Heart left ventricle (tissue), 16 donors: Measurements from ENCODE around the gene SCFD2. TPM values are rescaled to one million over a fixed set of nuclear protein-coding genes. Genes with fewer than 3 reads are reported as not detected.

Experiments
- ATAC-seq, 4 donors: fragments of 200-7000 bp; cut with Tn5 transposase; one replicate each; pipeline ENCODE4 v1.9.1; 2020 to 2022; ENCODE audit warnings: moderate library complexity in 4 of 4, mild to moderate bottlenecking in 3 of 4, moderate number of reproducible peaks in 1 of 4
- DNase-seq, 5 donors: peaks; one replicate each; pipeline ENCODE4 v3.0.0-alpha.2; 2020
- H3K27ac ChIP-seq, 12 donors: fragments of 200-600 bp; sonication (generic) in 4 of 12; one replicate each; pipeline versions ENCODE4 v1.5.0 to v1.8.0; 2016 to 2022; ENCODE audit warnings: mild to moderate bottlenecking in 2 of 12
- H3K27me3 ChIP-seq, 9 donors: fragments of 200-600 bp; sonication (generic) in 2 of 9; one replicate each; pipeline versions ENCODE4 v1.5.1 to v1.8.0; 2016 to 2022; ENCODE audit warnings: mild to moderate bottlenecking in 3 of 9
- H3K36me3 ChIP-seq, 9 donors: fragments of 200-600 bp; sonication (generic) in 2 of 9; one replicate each; pipeline versions ENCODE4 v1.5.0 to v1.8.0; 2018 to 2022; ENCODE audit warnings: mild to moderate bottlenecking in 2 of 9
- H3K4me1 ChIP-seq, 12 donors: fragments of 200-600 bp; sonication (generic) in 4 of 12; one replicate each; pipeline versions ENCODE4 v1.5.0 to v1.8.0; 2016 to 2022; ENCODE audit warnings: mild to moderate bottlenecking in 3 of 12
- H3K4me3 ChIP-seq, 12 donors: fragments of 200-600 bp; sonication (generic) in 4 of 12; one replicate each; pipeline versions ENCODE4 v1.5.0 to v1.8.0; 2017 to 2022; ENCODE audit warnings: mild to moderate bottlenecking in 9 of 12, moderate library complexity in 4 of 12
- H3K9me3 ChIP-seq, 12 donors: fragments of 200-600 bp; sonication (generic) in 4 of 12; one replicate each; pipeline versions ENCODE4 v1.5.0 to v1.8.0; 2016 to 2022; ENCODE audit warnings: mild to moderate bottlenecking in 1 of 12
- CTCF ChIP-seq, 12 donors: fragments of 200-600 bp; sonication (generic) in 4 of 12; IDR thresholded peaks; one replicate each; pipeline versions ENCODE4 v1.5.0 to v1.8.0; 2018 to 2022; ENCODE audit warnings: antibody characterized with exemption in 12 of 12, mild to moderate bottlenecking in 5 of 12
- POLR2A ChIP-seq, 2 donors: fragments of 450-650 bp; IDR thresholded peaks; one replicate each; pipeline ENCODE4 v1.6.1; 2017; ENCODE audit warnings: antibody characterized with exemption in 2 of 2, mild to moderate bottlenecking in 2 of 2, moderate library complexity in 2 of 2
- WGBS, 4 donors: extraction: QIAGEN DNeasy Blood & Tissue Kit in 2 of 4; methylation state at CpG; one replicate each; pipeline versions ENCODE4 v1.1.5 to v1.1.7; 2013 to 2018; 5-methylcytosine and 5-hydroxymethylcytosine counted together
- intact Hi-C, 10 donors: fragments of 100-400 bp; cut with DNase I; formaldehyde crosslinking; loops; one replicate each; pipeline versions ENCODE4 v1.11.1 to v1.14.2; 2022
- polyA plus RNA-seq, 2 donors: library from polyadenylated mRNA; stranded (reverse); fragments of 200-250 nt; gene quantifications; one replicate each; pipeline ENCODE4 v1.2.3, GENCODE V29; 2013
- total RNA-seq, 9 donors: library from RNA; depleted of rRNA in 2 of 9; stranded (reverse); fragments of >200 nt in 2 of 9; fragmentation: NEBNext Ultra II Directional in 3 of 9; extraction: Animal tissue kit (Norgen Biotek cat#: 25700) in 3 of 9; gene quantifications; one replicate each; pipeline versions ENCODE4 v1.1.0 to v1.2.4, GENCODE V29; 2016 to 2023
- donor health status: ischemic (EF 13 %, LVEDD 7.1; RV severe dilation, severe dysfunction).
- donor health status: healthy with polysubstance abuse.
- donor health status: DM: no; HTN: yes; CAD: no.
- donor health status: DM: no; HTN: no; CAD: no.
- donor health status: ischemic (EF 25% LVEDD 6.9; RV normal size, moderate dysfunction).
- donor health status: ischemic (EF 25% LVEDD 5.7; RV mildly dilated, moderate dysfunction).
- donor health status: healthy.
- donor health status: DM: yes; HTN: yes; CAD: no.
- donor health status: ischemic (EF 35%, LVEDD 5.7; RV mildly dilated, moderate dysfunction).
- donor health status: nonischemic (EF 11% LVEDD 7.7; RV severe dilation, severe dysfunction).
- donor health status: DM: yes; HTN: yes; CAD: no.
- donor health status: PGD.
- donor health status: ischemic (EF 29% LVEDD 5.4; RV normal size, mild dysfunction).
- donor health status: nonischemic (EF 23%, LVEDD 6.1; RV moderate dilation, normal function).

Gene SCFD2
- total and polyA plus RNA-seq, 11 donors = 3.7 to 14.0 (median 9.8) TPM

GRCh38 chr4:52949336-52949735 is 416.5 kb downstream of the SCFD2 start:
- TF ChIP-seq POLR2A (IDR thresholded peaks at IDR 0.05) (no peak), CTCF (IDR thresholded peaks at IDR 0.05) (no peak)
- intact Hi-C loops = no loop called here
- 80 to 84% (median 83%) methylated on average over 4 of the region's 4 CpGs for WGBS, 4 donors
- H3K27ac ChIP-seq = no peak overlapping the region
- H3K36me3 ChIP-seq = no peaks in the 10 kb centered on the region
- H3K4me1 ChIP-seq = peaks cover 0 to 34% (median 6%) of the 10 kb centered on the region in 12 donors
- no peaks in the 10 kb centered on the region for H3K27me3 ChIP-seq
- no peaks in the 10 kb centered on the region for H3K9me3 ChIP-seq
- no peak overlapping the region for H3K4me3 ChIP-seq
- DNase-seq = no peak
- ATAC-seq = no peak

- TF ChIP-seq POLR2A (IDR thresholded peaks at IDR 0.05) = no peak
- TF ChIP-seq CTCF (IDR thresholded peaks at IDR 0.05) = no peak
- Histone ChIP-seq H3K9me3 (no peaks in the 10 kb centered on the region), H3K27ac (peak overlapping the region in 3 of 12 donors; percentile 66 to 83 (median 78)), H3K4me3 (no peak overlapping the region), H3K27me3 (no peaks in the 10 kb centered on the region), H3K4me1 (peaks cover 0 to 44% (median 9%) of the 10 kb centered on the region in 12 donors), H3K36me3 (no peaks in the 10 kb centered on the region)
- ATAC-seq (no peak), DNase-seq (no peak)
- WGBS, 4 donors = 71 to 85% (median 79%) methylated on average over 5 of the region's 5 CpGs
- intact Hi-C loops = no loop called here
Observed at GRCh38 chr4:52948057-52948423, 417.8 kb downstream of the SCFD2 start.

- Histone ChIP-seq H3K27ac (peak overlapping the region; percentile 3 to 86 (median 70)), H3K36me3 (no peaks in the 10 kb centered on the region), H3K9me3 (no peaks in the 10 kb centered on the region), H3K4me1 (peaks cover 0 to 44% (median 9%) of the 10 kb centered on the region in 12 donors), H3K4me3 (no peak overlapping the region), H3K27me3 (no peaks in the 10 kb centered on the region)
- no peak for TF ChIP-seq POLR2A (IDR thresholded peaks at IDR 0.05)
- no peak for TF ChIP-seq CTCF (IDR thresholded peaks at IDR 0.05)
- intact Hi-C loops = no loop called here
- WGBS, 4 donors = 82 to 92% (median 90%) methylated on average over 4 of the region's 4 CpGs
- ATAC-seq (no peak), DNase-seq (no peak)
Observed at GRCh38 chr4:52947401-52948056, 418.3 kb downstream of the SCFD2 start.

GRCh38 chr4:52946855-52947254 is 419.0 kb downstream of the SCFD2 start:
- peaks cover 0 to 44% (median 9%) of the 10 kb centered on the region in 12 donors for H3K4me1 ChIP-seq
- TF ChIP-seq POLR2A (IDR thresholded peaks at IDR 0.05) = no peak
- TF ChIP-seq CTCF (IDR thresholded peaks at IDR 0.05) = no peak
- WGBS, 4 donors = 46 to 54% (median 51%) methylated on average over 4 of the region's 4 CpGs
- no peaks in the 10 kb centered on the region for H3K9me3 ChIP-seq
- H3K27me3 ChIP-seq = no peaks in the 10 kb centered on the region
- no peak overlapping the region for H3K4me3 ChIP-seq
- H3K36me3 ChIP-seq = no peaks in the 10 kb centered on the region
- DNase-seq = peak in 4 of 5 donors; percentile 36 to 69 (median 53)
- intact Hi-C loops = no loop called here
- peak; percentile 95 to 98 (median 96) for ATAC-seq
- peak overlapping the region; percentile 3 to 86 (median 70) for H3K27ac ChIP-seq
